Left renal cortex interstitium (tissue), 4 donors: ENCODE results near the gene C17orf67. TPM values are rescaled to one million over a fixed set of nuclear protein-coding genes. Genes with fewer than 3 reads are reported as not detected.

Experiments used
- DNase-seq, 4 donors: peaks; one replicate each; pipeline ENCODE4 v3.0.0-alpha.2; 2013; ENCODE audit warnings: low read depth in 4 of 4, low spot score in 2 of 4, missing footprints in 1 of 4
- polyA plus RNA-seq, 4 donors: library from polyadenylated mRNA; unstranded; fragments of 120-200 nt; gene quantifications; one replicate each; pipeline ENCODE4 v1.2.1, GENCODE V29; 2013; ENCODE audit not compliant: insufficient read length in 4 of 4

C17orf67 gene
- polyA plus RNA-seq, 4 donors: 0.65 to 1.8 (median 1.5) TPM

GRCh38 chr17:56834380-56835263 is 902 bp upstream of the C17orf67 start:
- DNase-seq: peak in 2 of 4 donors; percentile 13 to 26

- DNase-seq: no peak
These were observed 487 bp downstream of the C17orf67 start for GRCh38 chr17:56833057-56833808.

GRCh38 chr17:56832446-56832845 is 1.3 kb downstream of the C17orf67 start:
- no peak for DNase-seq

- DNase-seq: no peak
These were observed 2.2 kb downstream of the C17orf67 start for GRCh38 chr17:56831369-56832095.

GRCh38 chr17:56830726-56831368 is 2.9 kb downstream of the C17orf67 start:
- DNase-seq: no peak

- DNase-seq: no peak
These were observed 6.9 kb downstream of the C17orf67 start for GRCh38 chr17:56826611-56827414.

- DNase-seq: no peak
These were observed 9.2 kb downstream of the C17orf67 start for GRCh38 chr17:56824503-56824902.

GRCh38 chr17:56823848-56824247 is 9.9 kb downstream of the C17orf67 start:
- no peak for DNase-seq

GRCh38 chr17:56822725-56823124 is 11.0 kb downstream of the C17orf67 start:
- no peak for DNase-seq

- no peak for DNase-seq
These were observed 11.7 kb downstream of the C17orf67 start for GRCh38 chr17:56821847-56822534.

- no peak for DNase-seq
These were observed 13.5 kb downstream of the C17orf67 start for GRCh38 chr17:56820207-56820606.

GRCh38 chr17:56819431-56820145 is 14.1 kb downstream of the C17orf67 start:
- DNase-seq: peak in 3 of 4 donors; percentile 18 to 76 (median 40)

- no peak for DNase-seq
These were observed 14.7 kb downstream of the C17orf67 start for GRCh38 chr17:56819030-56819429.

GRCh38 chr17:56817066-56817465 is 16.7 kb downstream of the C17orf67 start:
- no peak for DNase-seq

GRCh38 chr17:56815711-56816110 is 18.0 kb downstream of the C17orf67 start:
- no peak for DNase-seq

- DNase-seq: no peak
These were observed 20.8 kb downstream of the C17orf67 start for GRCh38 chr17:56812901-56813388.

- DNase-seq: no peak
These were observed 22.6 kb downstream of the C17orf67 start for GRCh38 chr17:56810891-56811775.
